ENCODE results near the gene FTO.

FTO gene

GRCh38 chr16:53689636-53690035, 14.3 kb upstream of the FTO start:
- Histone ChIP-seq H3K4me3 (ENCODE audit: low read length) (no peak overlapping the region), H3K9me2 (replicated peaks; ENCODE audit: insufficient read depth, low read length) (no peaks in the 10 kb centered on the region), H3K27me3 (replicated peaks; ENCODE audit: insufficient read depth, low read length) (no peaks in the 10 kb centered on the region), H3K27ac (ENCODE audit: low read length) (no peak overlapping the region), H3K36me3 (replicated peaks; ENCODE audit: insufficient read depth, low read length) (no peaks in the 10 kb centered on the region), H3K9me3 (replicated peaks; ENCODE audit: insufficient read depth, low read length) (no peaks in the 10 kb centered on the region), H4K20me1 (ENCODE audit: insufficient read depth, low read length) (no peaks in the 10 kb centered on the region), H3K79me2 (ENCODE audit: low read length) (no peaks in the 10 kb centered on the region), H2AFZ (ENCODE audit: low read length) (no peak overlapping the region), H3K4me1 (ENCODE audit: low read length) (no peaks in the 10 kb centered on the region), H3K9ac (ENCODE audit: low read length) (no peak overlapping the region), H3F3A (ENCODE audit: insufficient read depth, low read length) (no peaks in the 10 kb centered on the region), H3K4me2 (ENCODE audit: low read depth, low read length) (no peak overlapping the region)
- TF ChIP-seq EZH2phosphoT487 (IDR thresholded peaks at IDR 0.05; ENCODE audit: low read length) (no peak), EZH2 (optimal IDR thresholded peaks at IDR 0.05; ENCODE audit: low read depth, low read length) (no peak)
- TF ChIP-seq, protein P1, sequence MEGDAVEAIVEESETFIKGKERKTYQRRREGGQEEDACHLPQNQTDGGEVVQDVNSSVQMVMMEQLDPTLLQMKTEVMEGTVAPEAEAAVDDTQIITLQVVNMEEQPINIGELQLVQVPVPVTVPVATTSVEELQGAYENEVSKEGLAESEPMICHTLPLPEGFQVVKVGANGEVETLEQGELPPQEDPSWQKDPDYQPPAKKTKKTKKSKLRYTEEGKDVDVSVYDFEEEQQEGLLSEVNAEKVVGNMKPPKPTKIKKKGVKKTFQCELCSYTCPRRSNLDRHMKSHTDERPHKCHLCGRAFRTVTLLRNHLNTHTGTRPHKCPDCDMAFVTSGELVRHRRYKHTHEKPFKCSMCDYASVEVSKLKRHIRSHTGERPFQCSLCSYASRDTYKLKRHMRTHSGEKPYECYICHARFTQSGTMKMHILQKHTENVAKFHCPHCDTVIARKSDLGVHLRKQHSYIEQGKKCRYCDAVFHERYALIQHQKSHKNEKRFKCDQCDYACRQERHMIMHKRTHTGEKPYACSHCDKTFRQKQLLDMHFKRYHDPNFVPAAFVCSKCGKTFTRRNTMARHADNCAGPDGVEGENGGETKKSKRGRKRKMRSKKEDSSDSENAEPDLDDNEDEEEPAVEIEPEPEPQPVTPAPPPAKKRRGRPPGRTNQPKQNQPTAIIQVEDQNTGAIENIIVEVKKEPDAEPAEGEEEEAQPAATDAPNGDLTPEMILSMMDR (IDR thresholded peaks at IDR 0.05; ENCODE audit: low read length) = no peak
- no peak for DNase-seq

DNA sequence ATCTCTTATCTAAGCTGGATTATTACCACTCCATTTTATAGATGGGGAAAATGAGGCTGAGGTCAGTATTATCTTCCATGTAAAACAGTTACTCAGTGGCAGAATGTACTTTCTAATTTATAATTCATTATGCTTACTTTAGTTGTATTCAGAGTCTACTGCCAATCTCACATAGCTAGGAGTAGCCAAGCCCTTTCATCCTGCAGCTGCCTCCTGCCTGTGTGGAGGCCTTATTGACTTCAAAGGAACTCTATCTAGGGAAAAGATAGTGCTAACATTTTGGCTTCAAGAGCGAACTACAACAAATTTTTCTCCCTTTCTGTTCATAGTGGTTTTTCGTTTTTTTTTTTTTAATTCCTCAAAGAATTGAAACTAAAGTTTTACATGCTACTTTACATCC, 13.2 kb upstream of the FTO start:
- Histone ChIP-seq H3K9me3 (replicated peaks; ENCODE audit: insufficient read depth, low read length) (no peaks in the 10 kb centered on the region), H3K27ac (ENCODE audit: low read length) (no peak overlapping the region), H3K27me3 (replicated peaks; ENCODE audit: insufficient read depth, low read length) (no peaks in the 10 kb centered on the region), H4K20me1 (ENCODE audit: insufficient read depth, low read length) (no peaks in the 10 kb centered on the region), H3K4me3 (ENCODE audit: low read length) (no peak overlapping the region), H3K4me1 (ENCODE audit: low read length) (no peaks in the 10 kb centered on the region), H2AFZ (ENCODE audit: low read length) (no peak overlapping the region), H3F3A (ENCODE audit: insufficient read depth, low read length) (no peaks in the 10 kb centered on the region), H3K9ac (ENCODE audit: low read length) (no peak overlapping the region), H3K9me2 (replicated peaks; ENCODE audit: insufficient read depth, low read length) (no peaks in the 10 kb centered on the region), H3K4me2 (ENCODE audit: low read depth, low read length) (no peak overlapping the region), H3K79me2 (ENCODE audit: low read length) (no peaks in the 10 kb centered on the region), H3K36me3 (replicated peaks; ENCODE audit: insufficient read depth, low read length) (no peaks in the 10 kb centered on the region)
- TF ChIP-seq, protein P1 (IDR thresholded peaks at IDR 0.05; ENCODE audit: low read length) = no peak
- no peak for TF ChIP-seq EZH2phosphoT487 (IDR thresholded peaks at IDR 0.05; ENCODE audit: low read length)
- TF ChIP-seq EZH2 (optimal IDR thresholded peaks at IDR 0.05; ENCODE audit: low read depth, low read length) = no peak
- DNase-seq = no peak

DNA sequence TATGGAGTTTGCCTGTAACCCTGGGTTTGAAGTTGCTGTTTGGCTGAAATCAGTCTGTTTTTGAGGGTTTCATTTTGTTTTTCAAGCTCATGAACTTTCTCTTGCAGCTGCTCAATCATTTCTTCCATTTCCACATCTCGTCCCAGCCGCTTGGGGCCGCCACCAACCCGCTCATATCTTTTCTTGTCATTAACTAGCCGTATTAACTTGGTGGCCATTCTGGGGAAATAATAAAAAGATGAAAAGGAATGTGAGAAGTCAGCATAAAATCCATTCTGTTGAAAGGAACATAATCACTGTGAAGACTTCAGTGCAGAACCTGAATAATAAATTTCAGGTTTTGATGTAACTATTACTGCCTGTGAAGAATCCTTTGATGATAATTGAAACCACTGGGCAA, 11.8 kb upstream of the FTO start:
- H3K9me3 ChIP-seq (replicated peaks; ENCODE audit: insufficient read depth, low read length) = no peaks in the 10 kb centered on the region
- TF ChIP-seq EZH2 (optimal IDR thresholded peaks at IDR 0.05; ENCODE audit: low read depth, low read length) (no peak), EZH2phosphoT487 (IDR thresholded peaks at IDR 0.05; ENCODE audit: low read length) (no peak)
- TF ChIP-seq, protein P1 (IDR thresholded peaks at IDR 0.05; ENCODE audit: low read length) = no peak
- no peaks in the 10 kb centered on the region for H3K4me1 ChIP-seq (ENCODE audit: low read length)
- H4K20me1 ChIP-seq (ENCODE audit: insufficient read depth, low read length) = no peaks in the 10 kb centered on the region
- no peak overlapping the region for H3K4me3 ChIP-seq (ENCODE audit: low read length)
- no peak for DNase-seq
- H3F3A ChIP-seq (ENCODE audit: insufficient read depth, low read length) = no peaks in the 10 kb centered on the region
- H3K27ac ChIP-seq (ENCODE audit: low read length) = no peak overlapping the region
- no peak overlapping the region for H2AFZ ChIP-seq (ENCODE audit: low read length)
- H3K79me2 ChIP-seq (ENCODE audit: low read length) = no peaks in the 10 kb centered on the region
- no peak overlapping the region for H3K4me2 ChIP-seq (ENCODE audit: low read depth, low read length)
- no peaks in the 10 kb centered on the region for H3K36me3 ChIP-seq (replicated peaks; ENCODE audit: insufficient read depth, low read length)
- H3K27me3 ChIP-seq (replicated peaks; ENCODE audit: insufficient read depth, low read length) = no peaks in the 10 kb centered on the region
- no peak overlapping the region for H3K9ac ChIP-seq (ENCODE audit: low read length)
- H3K9me2 ChIP-seq (replicated peaks; ENCODE audit: insufficient read depth, low read length) = no peaks in the 10 kb centered on the region
